Myocyte (in vitro differentiated cells): ENCODE data around the gene DISC1. TPM values are rescaled to one million over a fixed set of nuclear protein-coding genes. Genes with fewer than 3 reads are reported as not detected.
A peak's percentile ranks its signal among the peaks of the same experiment; 100 is the strongest.

ENCODE experiments used
- DNase-seq: peaks from one replicate; pipeline ENCODE4 v3.0.0-alpha.2; 2012; ENCODE audit warnings: low read depth
- total RNA-seq: library from RNA; depleted of rRNA; stranded (reverse); fragments of >200 nt; gene quantifications from 2 replicates; pipeline ENCODE4 v1.2.3, GENCODE V29; 2014

Gene DISC1
- total RNA-seq, 1 donor from 2014 or later, result 3.6 TPM

DNA sequence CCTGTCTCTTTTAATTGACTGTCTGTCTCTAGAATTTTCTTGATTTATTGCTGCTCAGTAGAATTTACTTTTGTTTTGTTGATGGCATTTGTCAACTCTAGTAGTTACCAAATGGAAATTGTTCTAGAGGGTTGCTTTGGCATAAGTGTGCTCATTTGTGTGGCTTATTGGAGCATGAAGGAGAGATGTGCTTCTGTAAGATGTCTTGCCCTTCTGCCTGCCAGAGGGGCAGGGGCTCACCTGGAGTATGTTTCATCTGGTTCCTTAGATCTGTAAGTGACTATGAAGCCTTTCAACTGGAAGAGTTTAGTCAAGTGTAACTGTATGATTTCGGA, 345.5 kb downstream of the DISC1 start:
- DNase-seq, result no peak

GRCh38 chr1:231973830-231974229, 347.2 kb downstream of the DISC1 start:
- DNase-seq, result peak; percentile 84

DNA sequence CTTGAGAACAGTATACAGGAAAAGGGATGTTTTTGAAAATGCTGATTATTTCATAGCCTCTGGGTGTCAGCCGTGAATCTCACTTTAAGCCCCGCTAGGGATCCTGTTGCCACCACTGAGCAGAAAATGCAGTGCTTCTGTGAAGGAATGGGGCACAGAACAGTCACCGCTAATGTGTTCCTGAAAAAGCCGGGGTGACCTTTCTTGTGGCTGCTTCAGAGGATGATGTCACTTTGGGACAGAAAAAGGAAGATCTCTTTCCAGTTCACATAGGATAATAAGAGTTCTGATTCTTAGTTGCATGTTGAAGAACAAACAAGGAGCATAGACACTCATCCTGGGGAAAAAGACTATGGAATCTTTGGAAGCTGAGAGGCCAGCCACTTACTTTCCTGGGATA, 349.6 kb downstream of the DISC1 start:
- no peak for DNase-seq

DNA sequence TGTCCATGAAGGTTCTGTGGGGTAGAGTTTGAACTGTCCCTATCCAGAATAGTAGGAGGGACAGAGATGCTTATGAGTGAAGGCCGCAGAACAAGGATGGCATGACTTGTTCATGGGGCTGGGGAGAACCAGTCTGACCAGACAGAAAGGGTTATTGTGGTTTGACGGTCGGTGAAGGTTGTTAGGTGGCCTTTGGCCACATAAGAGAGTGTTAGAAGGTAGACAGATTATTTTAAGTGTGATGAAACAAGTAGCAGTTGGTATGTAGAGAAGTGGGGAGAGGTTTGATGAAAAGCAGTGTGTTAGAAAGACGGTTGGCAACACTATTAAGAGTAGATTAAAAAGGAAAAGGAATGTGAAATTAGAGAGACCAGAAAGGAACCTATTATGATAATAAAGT, 355.1 kb downstream of the DISC1 start:
- no peak for DNase-seq

GRCh38 chr1:231982871-231983587, 356.4 kb downstream of the DISC1 start:
- DNase-seq, result no peak

- no peak for DNase-seq
These were observed 357.1 kb downstream of the DISC1 start for GRCh38 chr1:231983588-231984193.

DNA sequence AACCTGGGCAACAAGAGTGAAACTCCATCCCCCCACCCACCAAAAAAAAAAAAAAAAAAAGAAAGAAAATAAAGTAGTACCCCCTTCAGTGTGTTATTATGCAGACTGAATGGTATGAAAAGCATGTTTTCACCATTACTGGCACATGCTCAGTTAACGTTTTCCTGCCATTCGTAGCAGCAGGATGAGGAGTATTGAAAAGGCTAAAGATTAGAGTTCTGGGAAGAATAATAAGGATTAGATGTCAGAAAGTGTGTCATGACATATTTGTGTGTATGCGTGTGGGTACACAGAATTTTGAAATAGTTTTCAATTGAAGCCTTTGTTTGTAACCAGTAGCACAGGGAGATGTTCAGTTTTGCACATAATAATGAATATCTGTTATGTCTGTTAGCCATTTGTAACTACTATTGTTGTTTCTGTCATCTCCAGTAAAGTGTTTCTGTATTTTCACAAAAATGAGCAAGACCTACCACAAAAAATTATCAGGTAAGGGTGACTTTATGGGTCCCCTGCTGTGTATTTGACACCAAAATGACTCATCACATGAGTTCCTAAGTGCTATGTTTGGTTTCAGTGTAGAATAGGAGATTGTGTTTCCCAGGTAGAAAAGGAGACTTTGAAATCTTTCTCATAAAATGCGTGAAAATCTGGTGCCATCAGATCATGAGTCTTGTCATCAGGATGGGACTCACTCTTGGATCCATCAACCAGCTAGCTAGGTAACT, 358.9 kb downstream of the DISC1 start:
- no peak for DNase-seq

DNA sequence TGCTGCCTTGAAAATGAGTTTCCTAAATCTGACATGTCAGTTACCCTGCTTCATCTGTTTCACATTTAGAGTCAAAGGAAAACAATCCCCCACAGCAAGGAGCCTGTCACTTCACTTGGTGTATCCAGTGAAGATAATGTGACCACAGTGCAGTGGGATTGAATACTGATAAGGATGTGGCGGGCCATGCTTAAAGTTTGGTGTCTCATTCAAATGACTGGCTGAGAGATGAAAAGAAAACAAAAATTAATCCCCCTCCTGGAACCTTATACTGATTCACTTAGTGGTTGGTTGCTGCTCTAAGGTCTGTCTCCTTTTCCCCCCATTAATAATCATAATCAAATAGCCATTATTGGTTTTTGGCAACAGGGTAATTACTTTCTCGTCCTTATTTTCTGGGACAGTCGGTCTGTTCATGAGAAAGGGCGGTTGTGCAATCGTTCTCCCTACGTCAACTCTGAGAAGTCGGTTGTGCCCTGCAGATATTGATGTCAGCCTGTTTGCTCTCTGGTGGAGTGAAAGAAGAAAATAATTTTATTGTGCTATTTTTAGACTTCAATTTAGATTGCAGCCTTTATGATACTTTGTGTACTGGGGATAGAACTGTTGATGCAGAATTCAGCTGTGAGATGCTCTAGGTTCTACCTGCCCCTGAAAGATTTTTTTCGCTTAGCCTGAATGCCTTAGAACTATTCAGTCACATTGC, 360.2 kb downstream of the DISC1 start:
- DNase-seq, result no peak

GRCh38 chr1:231990388-231990787, 363.8 kb downstream of the DISC1 start:
- no peak for DNase-seq

DNA sequence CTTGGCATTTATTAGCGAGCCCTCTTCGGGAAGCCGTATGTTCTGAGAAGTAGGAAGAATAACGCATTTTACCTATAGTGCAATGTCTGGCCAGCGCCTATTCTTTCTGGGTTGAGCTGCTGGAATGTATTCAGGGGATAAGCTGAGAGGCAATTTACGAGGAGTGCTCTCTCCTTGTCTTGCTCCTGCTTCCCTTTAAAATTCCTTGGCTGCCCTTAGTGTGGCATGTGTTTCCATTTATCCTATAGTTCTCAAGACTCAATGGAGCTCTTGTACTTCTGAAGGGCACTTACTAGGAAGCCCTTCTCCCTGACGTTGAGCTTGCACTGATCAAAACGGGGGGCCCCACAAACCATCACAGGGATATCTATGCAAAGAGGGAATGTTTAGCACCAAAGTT, 364.6 kb downstream of the DISC1 start:
- no peak for DNase-seq

GRCh38 chr1:231993968-231994455, 367.4 kb downstream of the DISC1 start:
- DNase-seq, result peak; percentile 87

GRCh38 chr1:231998791-231999190, 372.2 kb downstream of the DISC1 start:
- no peak for DNase-seq

- no peak for DNase-seq
These were observed 378.7 kb downstream of the DISC1 start for GRCh38 chr1:232005300-232005699.

- peak; percentile 42 for DNase-seq
These were observed 383.2 kb downstream of the DISC1 start for GRCh38 chr1:232009741-232010140.

DNA sequence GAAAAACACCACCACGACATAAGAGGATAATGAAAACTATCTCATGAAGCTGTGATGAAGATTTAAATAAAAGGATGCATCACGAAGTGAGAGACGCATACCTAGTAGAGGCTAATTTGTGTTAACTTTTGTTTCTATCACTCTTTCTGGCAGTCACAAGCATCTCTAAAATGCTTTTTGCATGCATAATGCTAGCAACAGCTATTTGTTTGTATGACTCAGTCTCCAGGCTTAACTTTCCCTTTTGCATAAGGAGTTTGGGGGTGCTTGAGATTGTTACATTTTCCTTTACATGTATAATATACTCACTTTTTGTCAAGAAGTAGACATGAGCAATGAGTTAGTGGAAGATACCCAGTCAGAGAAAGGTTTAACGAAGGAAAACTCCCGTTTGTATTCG, 385.4 kb downstream of the DISC1 start:
- DNase-seq, result no peak

DNA sequence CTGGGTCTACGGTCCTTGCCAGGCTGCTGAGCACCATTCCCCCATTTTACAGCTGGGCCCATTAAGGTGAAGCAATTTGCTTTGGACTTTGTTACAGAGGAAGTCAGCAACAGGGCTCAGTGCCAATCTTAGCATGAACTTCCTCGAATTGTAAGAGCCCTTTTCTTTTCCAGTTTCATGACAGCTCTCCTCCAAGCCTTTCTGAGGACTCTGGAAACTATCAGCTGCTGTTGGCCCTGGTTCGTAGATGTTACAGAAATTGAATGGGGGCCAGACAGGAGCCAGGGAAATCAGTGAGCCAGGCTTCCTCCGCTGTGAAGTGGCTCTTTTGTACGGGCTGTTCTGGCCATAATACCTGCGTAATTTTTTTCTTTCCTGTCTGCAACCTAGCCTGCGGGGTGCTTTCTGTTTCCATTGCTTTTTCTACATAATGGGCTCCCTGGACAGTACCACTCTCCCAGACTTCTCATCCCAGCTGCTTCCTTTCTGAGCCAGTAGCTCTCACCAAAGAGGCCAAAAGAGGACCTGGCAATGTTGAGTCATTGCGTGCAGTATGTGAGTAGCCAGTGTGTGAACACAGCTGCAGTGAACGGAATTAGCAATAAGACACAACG, 386.3 kb downstream of the DISC1 start:
- DNase-seq, result peak; percentile 94

GRCh38 chr1:232014941-232015340, 388.4 kb downstream of the DISC1 start:
- no peak for DNase-seq

DNA sequence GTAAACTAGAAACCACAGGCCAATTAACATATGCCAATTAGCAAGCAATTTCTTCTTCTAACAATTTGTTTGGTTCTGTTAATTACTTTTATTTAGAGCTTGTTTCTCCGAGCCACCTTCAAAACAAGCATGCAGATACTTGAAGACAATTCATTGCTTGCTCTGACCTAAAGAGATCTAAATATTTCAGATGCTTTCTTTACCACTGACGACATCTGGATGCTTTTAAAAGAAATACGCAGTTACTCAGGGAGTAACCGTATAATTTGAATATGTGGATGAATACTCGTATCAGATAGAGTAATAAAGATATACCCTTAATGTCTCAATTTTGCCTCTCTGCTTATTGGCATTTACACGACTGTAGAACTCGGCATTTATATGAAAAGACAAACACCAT, 390.0 kb downstream of the DISC1 start:
- DNase-seq, result no peak

GRCh38 chr1:232017057-232017456, 390.5 kb downstream of the DISC1 start:
- DNase-seq, result no peak

DNA sequence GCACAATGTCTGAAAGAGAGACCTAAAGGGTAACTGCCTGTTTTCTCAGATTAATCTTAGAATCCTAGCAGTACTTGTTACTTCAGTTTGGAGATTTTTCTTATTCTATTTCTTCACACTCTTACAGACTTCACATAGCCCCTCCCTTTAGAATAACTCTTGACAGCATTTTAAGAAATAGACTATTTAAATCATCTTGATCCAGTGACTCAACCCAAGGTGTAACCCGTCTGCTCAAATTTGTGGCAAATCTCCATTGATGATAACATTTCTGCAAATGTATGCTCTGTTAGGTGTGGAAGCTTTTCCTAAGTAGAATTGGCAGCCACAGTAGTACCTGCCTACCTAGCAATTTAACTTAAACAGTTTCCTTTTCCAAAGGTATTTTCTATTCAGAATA, 391.2 kb downstream of the DISC1 start:
- DNase-seq, result no peak
